Measurements from ENCODE around the gene CREB5. TPM values are rescaled to one million over a fixed set of nuclear protein-coding genes. Genes with fewer than 3 reads are reported as not detected.

Gene CREB5
- total and polyA plus RNA-seq, 2 of the 8 experiments (the other 6 are each of a cell fraction or from before 2014, with no cell fraction given): 2.4 to 2.7 TPM

GRCh38 chr7:28745351-28745750, 333.0 kb downstream of the CREB5 start:
- Histone ChIP-seq H2BK12ac (ENCODE audit: low read depth, low read length) (no peak overlapping the region), H2BK15ac (ENCODE audit: low read length) (no peak overlapping the region), H3K79me2 (ENCODE audit: control insufficient read depth in 1 of 2, insufficient read depth in 2 of 2, low read length in 2 of 2) (no peaks in the 10 kb centered on the region), H4K20me1 (replicated peaks in 1 of 2; ENCODE audit: control insufficient read depth in 1 of 2, insufficient read depth in 2 of 2, low read length in 2 of 2) (no peaks in the 10 kb centered on the region), H3K79me1 (ENCODE audit: low read depth, low read length) (no peaks in the 10 kb centered on the region), H3K23me2 (ENCODE audit: low read depth, low read length) (no peaks in the 10 kb centered on the region), H2AFZ (ENCODE audit: low read length) (no peak overlapping the region), H3K9ac (replicated peaks in 1 of 4; ENCODE audit: extremely low read depth in 1 of 4, low read depth in 3 of 4, low read length in 3 of 4) (no peak overlapping the region), H3K4me2 (ENCODE audit: insufficient read depth in 1 of 2, low read depth in 2 of 2, low read length in 2 of 2) (no peak overlapping the region), H3K23ac (ENCODE audit: insufficient read length) (no peak overlapping the region), H3K18ac (ENCODE audit: extremely low read depth, low read length) (no peak overlapping the region), H2BK20ac (ENCODE audit: low read length) (no peak overlapping the region), H3K56ac (replicated peaks; ENCODE audit: insufficient read length, low read depth, low read length) (no peak overlapping the region), H3K4me3 (ENCODE audit: extremely low read depth in 1 of 4, insufficient read depth in 2 of 4, low read depth in 3 of 4, low read length in 4 of 4) (no peak overlapping the region), H3K14ac (ENCODE audit: insufficient read length) (no peak overlapping the region), H3K9me3 (ENCODE audit: insufficient read depth in 2 of 2, low read depth in 1 of 2, low read length in 1 of 2) (no peaks in the 10 kb centered on the region), H3K4me1 (replicated peaks in 1 of 4; ENCODE audit: control insufficient read depth in 3 of 4, insufficient read depth in 4 of 4, low read length in 3 of 4) (peaks cover 0 to 6% (median 1%) of the 10 kb centered on the region in 4 experiments; a peak in 4 of 7 replicates), H4K91ac (replicated peaks; ENCODE audit: insufficient read length, low read length) (no peak overlapping the region), H3K27ac (ENCODE audit: low read depth, low read length) (no peak overlapping the region), H3K36me3 (ENCODE audit: control insufficient read depth in 2 of 4, insufficient read depth in 4 of 4, low read length in 3 of 4) (no peaks in the 10 kb centered on the region; a peak in 1 of 8 replicates), H4K8ac (ENCODE audit: extremely low read depth, insufficient read depth, low read length) (no peak overlapping the region), H3K27me3 (replicated peaks in 1 of 4; ENCODE audit: control insufficient read depth in 3 of 4, extremely low read depth in 1 of 4, insufficient read depth in 3 of 4, low read length in 3 of 4) (no peaks in the 10 kb centered on the region; a peak in 1 of 7 replicates), H2BK5ac (ENCODE audit: low read depth, low read length) (no peak overlapping the region), H2BK120ac (replicated peaks; ENCODE audit: low read depth, low read length) (no peak overlapping the region), H3K4ac (replicated peaks; ENCODE audit: insufficient read length, low read depth, low read length) (no peak overlapping the region), H2AK5ac (ENCODE audit: low read depth, low read length) (no peak overlapping the region), H4K5ac (ENCODE audit: insufficient read length, low read depth, low read length) (no peak overlapping the region)
- ChIA-PET CTCF (ENCODE audit: partially characterized antibody) (interaction anchor here (1.0 to 1.8 kb wide), 2 partner anchors 9 to 15 kb away, joined by 3 to 6 read pairs; no protein-coding TSS in a partner anchor), POLR2A (ENCODE audit: partially characterized antibody) (no interaction called here)
- no peak for FAIRE-seq
- 90% methylated on average over 3 of the region's 3 CpGs; no CpG with 5 or more reads in 1 of the 2 experiments for WGBS, 2 experiments (ENCODE audit: extremely low coverage in 1 of 2, insufficient coverage in 1 of 2, insufficient read length in 1 of 2, insufficient replicate concordance in 2 of 2, low coverage in 1 of 2, low lambda C conversion rate in 2 of 2, missing lambda C conversion rate in 1 of 2)
- no peak for DNase-seq (ENCODE audit: low read depth in 1 of 2, low spot score in 2 of 2)
- TF ChIP-seq EGR1 (IDR thresholded peaks at IDR 0.05; ENCODE audit: borderline replicate concordance, low read depth, low read length) (no peak), SIX5 (IDR thresholded peaks at IDR 0.05; ENCODE audit: low read depth, low read length) (no peak), ATF2 (IDR thresholded peaks at IDR 0.05; ENCODE audit: low read length) (no peak), ASH2L (IDR thresholded peaks at IDR 0.05; ENCODE audit: low read length) (no peak), JUN (IDR thresholded peaks at IDR 0.05; ENCODE audit: low read depth, low read length) (no peak), BCL11A (IDR thresholded peaks at IDR 0.05; ENCODE audit: low read depth in 2 of 2, low read length in 2 of 2) (no peak)
